Measurements from ENCODE around the gene OR2L8.

GRCh38 chr1:247924868-247925267 lies 23.8 kb upstream of the OR2L8 start, which contains the start of gene OR2AJ1:
- no peak for TF ChIP-seq CTCF (conservative IDR thresholded peaks at IDR 0.05 in 1 of 2, IDR thresholded peaks at IDR 0.05 in 1 of 2; ENCODE audit: extremely low read depth in 1 of 2, insufficient read depth in 1 of 2, low read depth in 1 of 2, low read length in 2 of 2)
- TF ChIP-seq EZH2 (IDR thresholded peaks at IDR 0.05; ENCODE audit: borderline replicate concordance, low read length): no peak
